HEK293 (cell line): Measurements from ENCODE around the gene CTNNA2.

Experiments
- CTCF ChIA-PET: fragments of 350-600 bp; formaldehyde crosslinking; extraction: SDS; loops from one replicate; lab custom pipeline; 2021; ENCODE audit warnings: antibody characterized with exemption; lab: Yijun Ruan, JAX
- POLR2A ChIA-PET: fragments of 300-600 bp; formaldehyde crosslinking; extraction: SDS; loops from one replicate; lab custom pipeline; 2020; ENCODE audit warnings: antibody characterized with exemption, inconsistent platforms; lab: Yijun Ruan, JAX
- H3K27ac ChIP-seq: fragments of 200-500 bp; sonication (Bioruptor generic); 2 replicates; pipeline ENCODE4 v1.5.1; 2014; ENCODE audit warnings: low read depth, low read length, control low read depth, inconsistent platforms; ENCODE audit errors: extremely low read depth
- H3K36me3 ChIP-seq, 2 experiments: fragments of 200-500 bp in 1 of 2; sonication (Bioruptor generic) in 1 of 2; 1 replicate in 1 of 2; 2 replicates in 1 of 2; pipeline ENCODE4 v1.5.1; 2014 to 2017; ENCODE audit warnings: inconsistent platforms in 2 of 2, low read length in 2 of 2; ENCODE audit not compliant: control insufficient read depth in 2 of 2, insufficient read depth in 1 of 2
- H3K4me1 ChIP-seq: fragments of 200-500 bp; sonication (Bioruptor generic); 2 replicates; pipeline ENCODE4 v1.5.1; 2014; ENCODE audit warnings: mild to moderate bottlenecking, low read length, inconsistent platforms; ENCODE audit not compliant: control insufficient read depth, insufficient read depth
- H3K4me3 ChIP-seq: 2 replicates; pipeline ENCODE4 v1.5.1; 2011; ENCODE audit warnings: low read depth, mild to moderate bottlenecking, control low read depth, low read length, moderate library complexity
- H3K9me3 ChIP-seq: fragments of 200-500 bp; sonication (Bioruptor generic); 2 replicates; pipeline ENCODE4 v1.5.1; 2014; ENCODE audit warnings: low read depth, low read length, inconsistent platforms; ENCODE audit not compliant: control insufficient read depth, insufficient read depth
- EGR2 ChIP-seq: fragments of 450-650 bp; formaldehyde crosslinking; IDR thresholded peaks from 2 replicates; pipeline ENCODE4 v1.5.1; 2016; ENCODE audit warnings: low read depth, missing biosample characterization, missing genetic modification characterization
- GFI1B ChIP-seq: fragments of 450-650 bp; formaldehyde crosslinking; IDR thresholded peaks from 2 replicates; pipeline ENCODE4 v1.5.1; 2016; ENCODE audit warnings: missing biosample characterization, missing genetic modification characterization
- INSM2 ChIP-seq: fragments of 450-650 bp; formaldehyde crosslinking; IDR thresholded peaks from 2 replicates; pipeline ENCODE4 v1.5.1; 2016; ENCODE audit warnings: missing biosample characterization, missing genetic modification characterization
- MZF1 ChIP-seq: fragments of 450-650 bp; formaldehyde crosslinking; IDR thresholded peaks from 2 replicates; pipeline ENCODE4 v1.5.1; 2017; ENCODE audit warnings: missing biosample characterization, missing genetic modification characterization, borderline replicate concordance
- SP2 ChIP-seq: fragments of 450-650 bp; formaldehyde crosslinking; IDR thresholded peaks from 2 replicates; pipeline ENCODE4 v1.5.1; 2016; ENCODE audit warnings: missing biosample characterization, missing genetic modification characterization
- ZBTB17 ChIP-seq: fragments of 450-650 bp; formaldehyde crosslinking; IDR thresholded peaks from 2 replicates; pipeline ENCODE4 v1.5.1; 2016; ENCODE audit warnings: missing biosample characterization, missing genetic modification characterization
- ZBTB49 ChIP-seq: fragments of 450-650 bp; formaldehyde crosslinking; IDR thresholded peaks from 2 replicates; pipeline ENCODE4 v1.5.1; 2016; ENCODE audit warnings: missing biosample characterization, missing genetic modification characterization, low read depth
- ZBTB8A ChIP-seq: fragments of 450-650 bp; formaldehyde crosslinking; IDR thresholded peaks from 2 replicates; pipeline ENCODE4 v1.5.1; 2016; ENCODE audit warnings: missing biosample characterization, missing genetic modification characterization
- ZNF140 ChIP-seq: fragments of 450-650 bp; formaldehyde crosslinking; IDR thresholded peaks from 2 replicates; pipeline ENCODE4 v1.5.1; 2016; ENCODE audit warnings: missing biosample characterization, missing genetic modification characterization
- ZNF157 ChIP-seq: fragments of 450-650 bp; formaldehyde crosslinking; IDR thresholded peaks from 2 replicates; pipeline ENCODE4 v1.5.1; 2016; ENCODE audit warnings: missing biosample characterization, missing genetic modification characterization
- ZNF2 ChIP-seq: fragments of 450-650 bp; formaldehyde crosslinking; IDR thresholded peaks from 2 replicates; pipeline ENCODE4 v1.5.1; 2016; ENCODE audit warnings: missing biosample characterization, missing genetic modification characterization
- ZNF223 ChIP-seq: fragments of 450-650 bp; formaldehyde crosslinking; IDR thresholded peaks from 2 replicates; pipeline ENCODE4 v1.5.1; 2016; ENCODE audit warnings: missing biosample characterization, missing genetic modification characterization
- ZNF280C ChIP-seq: fragments of 450-650 bp; formaldehyde crosslinking; IDR thresholded peaks from 2 replicates; pipeline ENCODE4 v1.5.1; 2016; ENCODE audit warnings: missing biosample characterization, missing genetic modification characterization
- ZNF449 ChIP-seq: fragments of 450-650 bp; formaldehyde crosslinking; IDR thresholded peaks from 2 replicates; pipeline ENCODE4 v1.5.1; 2017; ENCODE audit warnings: missing biosample characterization, mild to moderate bottlenecking, missing genetic modification characterization, moderate library complexity
- ZNF501 ChIP-seq: fragments of 450-650 bp; formaldehyde crosslinking; IDR thresholded peaks from 2 replicates; pipeline ENCODE4 v1.5.1; 2016; ENCODE audit warnings: missing biosample characterization, missing genetic modification characterization
- ZNF510 ChIP-seq: fragments of 450-650 bp; formaldehyde crosslinking; IDR thresholded peaks from 2 replicates; pipeline ENCODE4 v1.5.1; 2018; ENCODE audit warnings: mild to moderate bottlenecking, missing genetic modification characterization, missing biosample characterization; ENCODE audit not compliant: insufficient replicate concordance
- ZNF585B ChIP-seq: fragments of 450-650 bp; formaldehyde crosslinking; IDR thresholded peaks from 2 replicates; pipeline ENCODE4 v1.5.1; 2016; ENCODE audit warnings: missing biosample characterization, missing genetic modification characterization
- ZNF610 ChIP-seq: fragments of 450-650 bp; formaldehyde crosslinking; IDR thresholded peaks from 2 replicates; pipeline ENCODE4 v1.5.1; 2016; ENCODE audit warnings: missing biosample characterization, missing genetic modification characterization, borderline replicate concordance

The CTNNA2 gene

GRCh38 chr2:80166483-80167171 is 653.8 kb downstream of the CTNNA2 start:
- H3K9me3 ChIP-seq = no peaks in the 10 kb centered on the region
- H3K36me3 ChIP-seq = no peaks in the 10 kb centered on the region
- TF ChIP-seq INSM2 (tag by site-specific recombination) = no peak
- TF ChIP-seq GFI1B (tag by site-specific recombination) = no peak
- no peak for TF ChIP-seq ZNF510
- TF ChIP-seq ZBTB8A = no peak
- no peak for TF ChIP-seq ZNF157
- TF ChIP-seq ZNF2 (tag by site-specific recombination) = no peak
- TF ChIP-seq MZF1 (tag by site-specific recombination) = no peak
- no peak for TF ChIP-seq ZNF449 (tag by site-specific recombination)
- no peak for TF ChIP-seq ZNF585B
- TF ChIP-seq ZNF140 (tag by site-specific recombination) = no peak
- TF ChIP-seq SP2 (tag by site-specific recombination) = no peak
- TF ChIP-seq ZBTB17 (tag by site-specific recombination) = no peak
- no peak for TF ChIP-seq ZNF280C (tag by site-specific recombination)
- no peak for TF ChIP-seq ZNF223
- H3K4me1 ChIP-seq = no peaks in the 10 kb centered on the region
- H3K4me3 ChIP-seq = no peak overlapping the region
- H3K27ac ChIP-seq = no peak overlapping the region
- ChIA-PET POLR2A (no interaction called here), CTCF (no interaction called here)

- H3K9me3 ChIP-seq = no peaks in the 10 kb centered on the region
- H3K4me1 ChIP-seq = no peaks in the 10 kb centered on the region
- no peak overlapping the region for H3K4me3 ChIP-seq
- H3K36me3 ChIP-seq = no peaks in the 10 kb centered on the region
- ChIA-PET CTCF (no interaction called here), POLR2A (no interaction called here)
- TF ChIP-seq ZBTB49 (tag by site-specific recombination) = no peak
- TF ChIP-seq EGR2 (tag by site-specific recombination) = no peak
- no peak for TF ChIP-seq ZNF501 (tag by site-specific recombination)
- no peak for TF ChIP-seq ZNF610 (tag by site-specific recombination)
- no peak overlapping the region for H3K27ac ChIP-seq
Measured at GRCh38 chr2:80167284-80167808, 654.5 kb downstream of the CTNNA2 start.
